SKM-1 treated with dmso at 0.1 percent for 144 hours (cell line): ENCODE results near the gene ZNF775.

Experiments
- DNase-seq: peaks from one replicate; lab custom pipeline; 2025; ENCODE audit not compliant: unreplicated experiment; lab: John Stamatoyannopoulos, UW

The ZNF775 gene

GRCh38 chr7:150432915-150433892 lies 54.1 kb downstream of the ZNF775 start:
- no peak for DNase-seq

- DNase-seq: no peak
These were observed 55.1 kb downstream of the ZNF775 start for GRCh38 chr7:150434240-150434639.

- DNase-seq: no peak
These were observed 55.9 kb downstream of the ZNF775 start for GRCh38 chr7:150435047-150435389.

GRCh38 chr7:150435390-150436073 lies 56.4 kb downstream of the ZNF775 start:
- peak; percentile 14 for DNase-seq

GRCh38 chr7:150439967-150440366 lies 60.8 kb downstream of the ZNF775 start:
- DNase-seq: no peak

GRCh38 chr7:150441524-150441923 lies 62.4 kb downstream of the ZNF775 start:
- DNase-seq: no peak

- DNase-seq: no peak
These were observed 63.7 kb downstream of the ZNF775 start for GRCh38 chr7:150442811-150443210.

- DNase-seq: no peak
These were observed 64.8 kb downstream of the ZNF775 start for GRCh38 chr7:150443793-150444540.

- DNase-seq: no peak
These were observed 65.7 kb downstream of the ZNF775 start for GRCh38 chr7:150444674-150445365.

- DNase-seq: no peak
These were observed 67.3 kb downstream of the ZNF775 start for GRCh38 chr7:150446288-150446938.
